Measurements from ENCODE around the gene ANKRD16. TPM values are rescaled to one million over a fixed set of nuclear protein-coding genes. Genes with fewer than 3 reads are reported as not detected.

ANKRD16 gene
- total RNA-seq, 1 donor from 2014 or later: 5.9 TPM

DNA sequence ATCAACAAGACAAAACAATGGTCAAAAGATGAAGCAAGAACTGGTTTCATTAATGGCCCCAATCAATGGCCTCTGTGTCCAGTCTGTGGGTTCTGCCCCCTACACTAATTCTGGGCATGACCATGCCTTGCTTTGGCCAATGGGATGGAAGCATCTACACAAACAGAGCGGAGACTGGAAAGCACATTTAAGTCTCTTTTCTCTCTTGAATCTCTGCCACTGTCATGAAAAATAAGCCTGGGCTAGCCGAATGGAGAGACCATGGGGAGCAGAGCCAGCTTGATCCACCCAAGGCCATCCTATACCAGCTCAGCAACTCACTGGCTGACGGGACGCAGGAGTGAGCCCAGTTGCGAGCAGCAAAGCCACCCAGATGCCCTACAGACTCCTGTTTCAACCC, 30.9 kb downstream of the ANKRD16 start:
- Mint-ChIP-seq H3K36me3 (peaks cover 11% of the 10 kb centered on the region), H3K9me3 (no peaks in the 10 kb centered on the region), H3K27me3 (ENCODE audit: insufficient read depth, low read depth) (peaks cover 5% of the 10 kb centered on the region), H3K27ac (no peak overlapping the region), H3K4me3 (no peak overlapping the region), H3K4me1 (peaks cover 4% of the 10 kb centered on the region)
- DNase-seq (ENCODE audit: low spot score): no peak
- TF ChIP-seq, protein P1, sequence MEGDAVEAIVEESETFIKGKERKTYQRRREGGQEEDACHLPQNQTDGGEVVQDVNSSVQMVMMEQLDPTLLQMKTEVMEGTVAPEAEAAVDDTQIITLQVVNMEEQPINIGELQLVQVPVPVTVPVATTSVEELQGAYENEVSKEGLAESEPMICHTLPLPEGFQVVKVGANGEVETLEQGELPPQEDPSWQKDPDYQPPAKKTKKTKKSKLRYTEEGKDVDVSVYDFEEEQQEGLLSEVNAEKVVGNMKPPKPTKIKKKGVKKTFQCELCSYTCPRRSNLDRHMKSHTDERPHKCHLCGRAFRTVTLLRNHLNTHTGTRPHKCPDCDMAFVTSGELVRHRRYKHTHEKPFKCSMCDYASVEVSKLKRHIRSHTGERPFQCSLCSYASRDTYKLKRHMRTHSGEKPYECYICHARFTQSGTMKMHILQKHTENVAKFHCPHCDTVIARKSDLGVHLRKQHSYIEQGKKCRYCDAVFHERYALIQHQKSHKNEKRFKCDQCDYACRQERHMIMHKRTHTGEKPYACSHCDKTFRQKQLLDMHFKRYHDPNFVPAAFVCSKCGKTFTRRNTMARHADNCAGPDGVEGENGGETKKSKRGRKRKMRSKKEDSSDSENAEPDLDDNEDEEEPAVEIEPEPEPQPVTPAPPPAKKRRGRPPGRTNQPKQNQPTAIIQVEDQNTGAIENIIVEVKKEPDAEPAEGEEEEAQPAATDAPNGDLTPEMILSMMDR (IDR thresholded peaks at IDR 0.05): no peak
- TF ChIP-seq EZH2 (IDR thresholded peaks at IDR 0.05): no peak
- no peak for TF ChIP-seq EZH2phosphoT487 (IDR thresholded peaks at IDR 0.05)
- no peaks in the 10 kb centered on the region for H4K20me1 ChIP-seq (ENCODE audit: low read depth)
- H3K4me3 ChIP-seq: no peak overlapping the region
- no peak overlapping the region for H3K4me2 ChIP-seq
- no peaks in the 10 kb centered on the region for H3K79me2 ChIP-seq (ENCODE audit: low read depth)
- no peaks in the 10 kb centered on the region for H3F3A ChIP-seq (ENCODE audit: low read depth)
- H3K27ac ChIP-seq: no peak overlapping the region
- H3K4me1 ChIP-seq: no peaks in the 10 kb centered on the region
- no peaks in the 10 kb centered on the region for H3K36me3 ChIP-seq
- no peak overlapping the region for H3K9ac ChIP-seq
- no peak overlapping the region for H2AFZ ChIP-seq (replicated peaks)
- H3K9me3 ChIP-seq (ENCODE audit: low read depth): no peaks in the 10 kb centered on the region
- H3K27me3 ChIP-seq: no peaks in the 10 kb centered on the region

DNA sequence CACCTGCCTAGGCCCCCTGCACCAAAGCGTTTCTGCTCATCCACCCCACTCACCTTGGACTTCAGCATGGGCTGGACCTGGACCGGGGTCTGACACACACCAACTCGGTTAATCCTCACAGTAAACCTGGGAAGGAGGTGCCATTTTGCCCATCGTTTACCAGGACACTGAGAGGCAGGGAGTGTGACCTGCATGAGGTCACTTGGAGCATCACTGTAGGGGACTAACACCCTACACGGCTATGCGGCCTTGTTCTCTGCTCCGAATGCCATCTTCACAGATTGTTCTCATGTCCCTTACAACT, 33.0 kb downstream of the ANKRD16 start:
- H3K36me3 ChIP-seq: no peaks in the 10 kb centered on the region
- H3K4me3 ChIP-seq: no peak overlapping the region
- peaks cover 7% of the 10 kb centered on the region for H3F3A ChIP-seq (ENCODE audit: low read depth)
- no peak overlapping the region for H2AFZ ChIP-seq (replicated peaks)
- H3K27ac ChIP-seq: no peak overlapping the region
- Mint-ChIP-seq H3K4me3 (no peak overlapping the region), H3K9me3 (no peaks in the 10 kb centered on the region), H3K27ac (no peak overlapping the region), H3K27me3 (ENCODE audit: insufficient read depth, low read depth) (peaks cover 2% of the 10 kb centered on the region), H3K4me1 (peaks cover 8% of the 10 kb centered on the region), H3K36me3 (peaks cover 4% of the 10 kb centered on the region)
- DNase-seq (ENCODE audit: low spot score): no peak
- H3K79me2 ChIP-seq (ENCODE audit: low read depth): no peaks in the 10 kb centered on the region
- no peak overlapping the region for H3K9ac ChIP-seq
- H3K4me2 ChIP-seq: no peak overlapping the region
- no peaks in the 10 kb centered on the region for H3K4me1 ChIP-seq
- no peaks in the 10 kb centered on the region for H3K27me3 ChIP-seq
- H4K20me1 ChIP-seq (ENCODE audit: low read depth): no peaks in the 10 kb centered on the region
- H3K9me3 ChIP-seq (ENCODE audit: low read depth): no peaks in the 10 kb centered on the region
- TF ChIP-seq EZH2 (IDR thresholded peaks at IDR 0.05) (no peak), EZH2phosphoT487 (IDR thresholded peaks at IDR 0.05) (no peak)
- TF ChIP-seq, protein P1 (IDR thresholded peaks at IDR 0.05): no peak

DNA sequence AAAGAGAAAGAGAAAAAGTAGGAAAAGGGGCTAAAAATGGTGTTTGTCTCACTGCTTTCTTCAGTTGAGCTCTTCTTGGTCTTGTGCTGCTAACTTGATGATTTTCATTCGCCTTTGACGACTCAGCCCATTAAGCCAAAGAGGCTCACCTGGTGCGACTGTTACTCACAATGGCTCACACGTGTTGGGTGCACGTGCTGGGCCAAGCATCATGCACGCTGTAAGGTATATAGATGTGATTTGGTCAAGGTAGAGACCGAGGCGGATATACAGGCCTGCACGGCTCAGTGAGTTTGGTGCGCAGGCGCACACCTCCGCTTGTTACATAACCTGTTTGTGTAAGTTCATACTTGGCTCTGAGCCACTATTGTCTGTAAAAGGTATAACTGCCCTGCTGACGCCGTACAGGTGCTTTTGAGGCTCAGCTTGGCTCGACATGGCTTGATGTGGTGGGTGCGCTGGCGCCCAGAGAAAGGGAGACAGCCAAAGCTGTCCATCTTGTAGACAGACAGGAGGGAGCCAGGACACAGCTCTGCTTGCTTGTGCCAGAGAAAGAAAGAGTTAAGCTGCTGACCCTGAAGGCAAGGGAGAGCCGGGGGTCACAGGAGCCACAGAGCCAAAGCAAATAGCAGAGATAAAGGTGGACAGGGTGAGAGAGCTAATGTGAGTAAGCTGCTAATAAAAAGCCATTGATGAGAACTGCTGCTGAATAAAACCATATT, 33.6 kb downstream of the ANKRD16 start:
- Mint-ChIP-seq H3K9me3 (no peaks in the 10 kb centered on the region), H3K4me1 (peaks cover 8% of the 10 kb centered on the region), H3K4me3 (peak overlapping the region; percentile 35), H3K27me3 (ENCODE audit: insufficient read depth, low read depth) (peaks cover 2% of the 10 kb centered on the region), H3K36me3 (no peaks in the 10 kb centered on the region), H3K27ac (peak overlapping the region; percentile 67)
- Histone ChIP-seq H3K27ac (no peak overlapping the region), H3K36me3 (no peaks in the 10 kb centered on the region), H3K27me3 (no peaks in the 10 kb centered on the region), H3K4me2 (no peak overlapping the region), H3K4me3 (no peak overlapping the region), H3K9me3 (ENCODE audit: low read depth) (no peaks in the 10 kb centered on the region), H3K4me1 (no peaks in the 10 kb centered on the region), H3K9ac (no peak overlapping the region), H2AFZ (replicated peaks) (no peak overlapping the region), H3K79me2 (ENCODE audit: low read depth) (no peaks in the 10 kb centered on the region), H4K20me1 (ENCODE audit: low read depth) (no peaks in the 10 kb centered on the region), H3F3A (ENCODE audit: low read depth) (peaks cover 7% of the 10 kb centered on the region)
- TF ChIP-seq EZH2phosphoT487 (IDR thresholded peaks at IDR 0.05) (no peak), EZH2 (IDR thresholded peaks at IDR 0.05) (no peak)
- TF ChIP-seq, protein P1 (IDR thresholded peaks at IDR 0.05): no peak
- no peak for DNase-seq (ENCODE audit: low spot score)
